Mesothelial cell of epicardium (in vitro differentiated cells): ENCODE measurements around the gene EMILIN1. TPM values are rescaled to one million over a fixed set of nuclear protein-coding genes. Genes with fewer than 3 reads are reported as not detected.
"Not testable (repeated sequence)": the region's sequence is repeated elsewhere in the genome, so short reads cannot be mapped to it uniquely, and the experiment has no call there.

Experiments used
- DNase-seq, 2 experiments: peaks; one replicate each; pipeline ENCODE4 v3.0.0; 2021; ENCODE audit warnings: low spot score in 2 of 2; ENCODE audit not compliant: unreplicated experiment in 2 of 2
- H3K27ac Mint-ChIP-seq: 2 replicates; pipeline ENCODE4 v1.8.0; 2021; ENCODE audit warnings: mixed read lengths
- H3K27me3 Mint-ChIP-seq: 2 replicates; pipeline ENCODE4 v1.8.0; 2021; ENCODE audit warnings: low read depth, mixed read lengths
- H3K36me3 Mint-ChIP-seq: 2 replicates; pipeline ENCODE4 v1.8.0; 2021; ENCODE audit warnings: mixed read lengths
- H3K4me1 Mint-ChIP-seq: 2 replicates; pipeline ENCODE4 v1.8.0; 2021; ENCODE audit warnings: mixed read lengths
- H3K4me3 Mint-ChIP-seq: 2 replicates; pipeline ENCODE4 v1.8.0; 2021; ENCODE audit warnings: mild to moderate bottlenecking, moderate library complexity, mixed read lengths
- H3K9me3 Mint-ChIP-seq: 2 replicates; pipeline ENCODE4 v1.8.0; 2021; ENCODE audit warnings: mixed read lengths
- total RNA-seq: library from RNA; stranded (reverse); gene quantifications from 3 replicates; pipeline ENCODE4 v1.2.1, GENCODE V29; 2021
- TF ChIP-seq, protein P1 (sequence below): fragments of 200-600 bp; sonication (generic); IDR thresholded peaks from one replicate; pipeline ENCODE4 v1.5.0; 2021; ENCODE audit warnings: antibody characterized with exemption; ENCODE audit not compliant: unreplicated experiment

EMILIN1 gene
- total RNA-seq, 1 donor from 2014 or later, result 179 TPM

DNA sequence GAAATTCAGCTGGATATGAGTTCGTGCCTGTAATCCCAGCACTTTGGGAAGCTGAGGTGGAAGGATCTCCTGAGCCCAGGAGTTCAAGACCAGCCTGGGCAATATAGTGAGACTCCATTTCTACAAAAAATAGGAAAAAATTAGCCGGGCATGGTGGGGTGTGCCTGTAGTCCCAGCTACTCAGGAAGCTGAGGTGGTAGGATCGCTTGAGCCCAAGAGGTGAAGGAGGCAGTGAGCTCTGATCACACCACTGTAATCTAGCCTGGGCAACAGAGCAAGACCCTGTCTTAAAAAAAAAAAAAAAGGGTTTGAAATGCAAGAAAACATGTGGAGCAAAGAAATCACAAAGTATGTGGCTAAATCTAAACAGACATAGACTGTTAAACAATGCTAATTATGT is 30.7 kb downstream of the EMILIN1 start:
- Mint-ChIP-seq H3K4me3 (no peak overlapping the region), H3K27me3 (peaks cover 25% of the 10 kb centered on the region), H3K4me1 (no peaks in the 10 kb centered on the region), H3K36me3 (no peaks in the 10 kb centered on the region), H3K9me3 (no peaks in the 10 kb centered on the region), H3K27ac (no peak overlapping the region)
- no peak for DNase-seq
- TF ChIP-seq, protein P1, sequence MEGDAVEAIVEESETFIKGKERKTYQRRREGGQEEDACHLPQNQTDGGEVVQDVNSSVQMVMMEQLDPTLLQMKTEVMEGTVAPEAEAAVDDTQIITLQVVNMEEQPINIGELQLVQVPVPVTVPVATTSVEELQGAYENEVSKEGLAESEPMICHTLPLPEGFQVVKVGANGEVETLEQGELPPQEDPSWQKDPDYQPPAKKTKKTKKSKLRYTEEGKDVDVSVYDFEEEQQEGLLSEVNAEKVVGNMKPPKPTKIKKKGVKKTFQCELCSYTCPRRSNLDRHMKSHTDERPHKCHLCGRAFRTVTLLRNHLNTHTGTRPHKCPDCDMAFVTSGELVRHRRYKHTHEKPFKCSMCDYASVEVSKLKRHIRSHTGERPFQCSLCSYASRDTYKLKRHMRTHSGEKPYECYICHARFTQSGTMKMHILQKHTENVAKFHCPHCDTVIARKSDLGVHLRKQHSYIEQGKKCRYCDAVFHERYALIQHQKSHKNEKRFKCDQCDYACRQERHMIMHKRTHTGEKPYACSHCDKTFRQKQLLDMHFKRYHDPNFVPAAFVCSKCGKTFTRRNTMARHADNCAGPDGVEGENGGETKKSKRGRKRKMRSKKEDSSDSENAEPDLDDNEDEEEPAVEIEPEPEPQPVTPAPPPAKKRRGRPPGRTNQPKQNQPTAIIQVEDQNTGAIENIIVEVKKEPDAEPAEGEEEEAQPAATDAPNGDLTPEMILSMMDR, result no peak

DNA sequence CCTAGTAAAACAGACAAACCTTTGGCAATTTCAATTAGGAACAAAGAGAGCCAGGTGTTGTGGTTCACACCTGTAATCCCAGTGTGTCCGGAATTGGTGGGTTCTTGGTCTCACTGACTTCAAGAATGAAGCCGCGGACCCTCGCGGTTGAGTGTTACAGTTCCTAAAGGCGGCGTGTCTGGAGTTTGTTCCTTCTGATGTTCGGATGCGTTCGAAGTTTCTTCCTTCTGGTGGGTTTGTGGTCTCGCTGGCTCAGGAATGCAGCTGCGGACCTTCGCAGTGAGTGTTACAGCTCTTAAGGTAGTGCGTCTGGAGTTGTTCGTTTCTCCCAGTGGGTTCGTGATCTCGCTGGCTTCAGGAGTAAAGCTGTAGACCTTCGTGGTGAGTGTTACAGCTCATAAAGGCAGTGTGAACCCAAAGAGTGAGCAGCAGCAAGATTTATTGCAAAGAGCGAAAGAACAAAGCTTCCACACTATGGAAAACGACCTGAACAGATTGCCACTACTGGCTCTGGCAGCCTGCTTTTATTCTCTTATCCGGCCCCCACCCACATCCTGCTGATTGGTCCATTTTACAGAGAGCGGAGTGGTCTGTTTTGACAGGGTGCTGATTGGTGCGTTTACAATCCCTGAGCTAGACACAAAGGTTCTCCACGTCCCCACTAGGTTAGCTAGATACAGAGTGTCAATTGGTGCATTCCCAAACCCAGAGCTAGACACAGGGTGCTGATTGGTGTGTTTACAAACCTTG is 32.4 kb downstream of the EMILIN1 start:
- H3K4me1 Mint-ChIP-seq, H3K9me3 Mint-ChIP-seq, H3K4me3 Mint-ChIP-seq, DNase-seq, H3K36me3 Mint-ChIP-seq, H3K27ac Mint-ChIP-seq: not testable (repeated sequence)
- peaks cover 35% of the 10 kb centered on the region for H3K27me3 Mint-ChIP-seq

DNA sequence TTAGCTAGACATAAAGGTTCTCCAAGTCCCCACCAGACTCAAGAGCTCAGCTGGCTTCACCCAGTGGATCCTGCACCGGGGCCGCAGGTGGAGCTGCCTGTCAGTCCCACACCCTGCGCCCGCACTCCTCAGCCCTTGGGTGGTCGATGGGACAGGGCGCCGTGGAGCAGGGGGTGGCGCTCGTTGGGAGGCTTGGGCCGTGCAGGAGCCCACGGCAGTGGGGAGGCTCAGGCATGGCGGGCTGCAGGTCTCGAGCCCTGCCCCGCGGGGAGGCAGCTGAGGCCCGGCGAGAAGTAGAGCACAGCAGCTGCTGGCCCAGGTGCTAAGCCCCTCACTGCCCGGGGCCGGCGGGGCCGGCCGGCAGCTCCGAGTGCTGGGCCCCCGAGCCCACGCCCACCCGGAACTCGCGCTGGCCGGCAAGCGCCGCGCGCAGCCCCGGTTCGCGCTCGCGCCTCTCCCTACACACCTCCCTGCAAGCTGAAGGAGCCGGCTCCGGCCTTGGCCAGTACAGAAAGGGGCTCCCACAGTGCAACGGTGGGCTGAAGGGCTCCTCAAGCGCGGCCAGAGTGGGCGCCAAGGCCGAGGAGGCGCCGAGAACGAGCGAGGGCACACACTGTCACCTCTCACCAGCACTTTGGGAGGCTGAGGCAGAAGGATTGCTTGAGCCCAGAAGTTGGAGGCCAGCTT is 33.1 kb downstream of the EMILIN1 start:
- H3K4me1 Mint-ChIP-seq, H3K9me3 Mint-ChIP-seq, DNase-seq, H3K27ac Mint-ChIP-seq, H3K4me3 Mint-ChIP-seq, H3K36me3 Mint-ChIP-seq: not testable (repeated sequence)
- peaks cover 39% of the 10 kb centered on the region for H3K27me3 Mint-ChIP-seq

DNA sequence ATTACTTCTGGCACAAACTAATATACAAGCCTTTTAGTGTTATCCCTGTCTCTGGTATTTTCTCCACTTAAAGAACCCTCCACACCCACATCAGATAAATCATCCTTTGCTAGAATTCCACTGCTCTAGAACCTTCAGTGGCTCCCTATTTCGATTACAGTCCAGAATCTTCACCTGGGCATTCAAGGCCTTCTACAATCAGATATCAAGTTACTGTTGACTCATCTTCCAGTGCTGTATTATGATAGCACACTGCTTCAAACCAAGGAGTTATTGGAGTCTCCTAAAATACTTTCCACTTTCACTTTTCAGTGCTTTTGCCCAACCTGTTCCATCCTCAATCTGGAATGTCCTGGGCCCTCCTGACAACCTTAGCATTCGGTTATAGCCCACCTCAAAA is 37.1 kb downstream of the EMILIN1 start:
- Mint-ChIP-seq H3K4me1 (peaks cover 3% of the 10 kb centered on the region), H3K36me3 (no peaks in the 10 kb centered on the region), H3K27ac (no peak overlapping the region), H3K9me3 (no peaks in the 10 kb centered on the region), H3K27me3 (peaks cover 69% of the 10 kb centered on the region), H3K4me3 (no peak overlapping the region)
- DNase-seq, result no peak
- TF ChIP-seq, protein P1, result no peak

DNA sequence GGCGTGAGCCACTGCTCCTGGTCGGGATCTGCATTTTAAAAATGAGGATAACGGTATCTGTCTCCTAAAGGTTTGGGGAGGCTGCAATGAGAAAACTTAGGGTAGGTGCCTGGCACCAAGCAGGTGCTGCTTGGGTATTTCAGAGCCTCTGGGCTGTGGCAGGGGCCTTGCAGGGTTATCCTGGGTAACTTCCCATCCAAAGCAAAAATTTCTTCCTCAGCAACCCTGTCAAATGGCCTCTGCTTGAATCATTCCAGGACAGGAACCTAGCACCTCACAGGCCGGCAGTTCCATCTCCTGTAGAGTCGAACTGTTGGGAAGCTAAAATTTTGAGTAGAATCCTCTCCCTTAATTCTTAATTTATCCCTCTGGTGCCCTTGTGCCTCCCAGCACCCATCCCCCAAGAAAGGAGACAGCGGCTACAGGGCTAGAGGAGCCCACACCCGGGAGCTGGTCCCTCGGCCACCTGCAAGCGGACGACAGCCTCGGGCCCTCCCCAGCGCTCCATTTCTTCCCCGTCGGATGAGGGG is 39.6 kb downstream of the EMILIN1 start:
- Mint-ChIP-seq H3K27me3 (peaks cover 87% of the 10 kb centered on the region), H3K9me3 (no peaks in the 10 kb centered on the region), H3K27ac (no peak overlapping the region), H3K4me1 (peaks cover 3% of the 10 kb centered on the region), H3K4me3 (peak overlapping the region; percentile 46), H3K36me3 (no peaks in the 10 kb centered on the region)
- TF ChIP-seq, protein P1, result no peak
- no peak for DNase-seq

DNA sequence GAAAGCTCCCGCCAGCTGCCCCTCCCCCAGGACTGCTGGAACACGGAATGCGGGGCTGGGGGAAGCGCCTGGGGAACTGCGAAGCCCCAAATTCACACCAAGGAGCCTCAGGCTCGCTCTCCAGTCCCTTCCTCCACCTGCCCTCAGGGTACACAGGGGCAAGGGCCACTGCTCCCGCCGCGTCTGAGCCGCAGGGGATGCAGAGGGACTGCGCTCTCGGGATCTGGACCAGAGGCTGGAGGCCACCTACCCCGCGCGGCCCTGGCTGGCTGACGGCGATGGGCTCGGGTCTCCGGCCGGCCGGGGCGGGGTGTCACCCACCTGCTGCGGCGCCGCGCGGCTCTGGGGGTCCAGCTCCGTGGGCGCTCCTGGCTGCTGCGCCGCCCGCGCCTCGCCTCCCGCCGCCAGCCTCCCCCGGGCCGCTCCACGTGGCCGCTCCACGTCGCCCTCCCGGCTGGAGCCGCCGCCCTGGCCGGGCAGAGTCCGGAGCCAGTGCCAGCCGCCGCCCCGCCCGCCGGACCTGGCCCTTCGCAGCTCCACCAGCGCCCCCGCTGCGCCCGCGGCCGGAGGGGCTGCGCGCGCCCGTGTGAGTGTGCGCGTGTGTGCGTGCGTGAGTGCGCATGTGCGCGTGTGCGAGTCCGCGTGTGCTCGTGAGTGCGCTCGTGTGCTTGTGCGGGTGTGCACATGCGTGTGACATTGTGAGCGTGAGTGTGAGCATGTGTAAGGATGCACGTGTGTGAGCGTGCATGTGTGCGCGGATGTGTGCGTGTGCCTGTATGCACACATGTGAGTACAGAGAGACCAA is 40.3 kb downstream of the EMILIN1 start, which contains the start of gene CGREF1:
TSS of gene CGREF1 (minus strand) at position 604 of the 805 bp plus-strand sequence. CDS start 14,762 bp downstream, outside the sequence.
- H3K4me3 Mint-ChIP-seq, result peak within 1 kb of the TSS; percentile 61
- peaks cover 87% of the 10 kb centered on the region for H3K27me3 Mint-ChIP-seq
- no peak for DNase-seq
- TF ChIP-seq, protein P1, result no peak
- H3K9me3 Mint-ChIP-seq, result no peaks in the 10 kb centered on the region
- peaks cover 7% of the 10 kb centered on the region for H3K4me1 Mint-ChIP-seq
- H3K36me3 Mint-ChIP-seq, result no peaks in the 10 kb centered on the region
- H3K27ac Mint-ChIP-seq, result no peak within 1 kb of the TSS

DNA sequence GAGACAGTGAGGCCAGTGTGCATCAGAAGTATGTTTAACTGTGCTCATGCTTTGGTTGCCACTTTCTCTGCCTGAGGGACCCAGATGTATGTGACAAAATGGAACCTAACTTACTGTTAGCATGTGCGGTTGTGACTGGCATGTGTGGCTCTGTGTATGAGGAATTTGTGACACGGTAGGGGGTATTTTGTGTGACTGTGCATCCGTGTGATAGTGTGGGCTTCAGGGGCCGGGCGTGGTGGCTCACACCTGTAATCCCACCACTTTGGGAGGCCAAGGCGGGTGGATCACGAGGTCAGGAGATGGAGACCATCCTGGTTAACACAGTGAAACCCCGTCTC is 40.9 kb downstream of the EMILIN1 start:
- peaks cover 84% of the 10 kb centered on the region for H3K27me3 Mint-ChIP-seq

More for the DNA sequence above, 40.9 kb downstream of the EMILIN1 start:
- not testable (repeated sequence) for H3K27ac Mint-ChIP-seq, H3K4me1 Mint-ChIP-seq, H3K36me3 Mint-ChIP-seq, DNase-seq, H3K9me3 Mint-ChIP-seq
- H3K4me3 Mint-ChIP-seq, result peak overlapping the region; percentile 61
